Smooth muscle cell (in vitro differentiated cells): Measurements from ENCODE around the gene C3. TPM values are rescaled to one million over a fixed set of nuclear protein-coding genes. Genes with fewer than 3 reads are reported as not detected.

Source experiments
- DNase-seq: peaks from one replicate; lab custom pipeline; 2025; ENCODE audit not compliant: unreplicated experiment; lab: John Stamatoyannopoulos, UW
- H2AFZ ChIP-seq: fragments of 200-600 bp; sonication (generic); 2 replicates; pipeline ENCODE4 v1.6.0; 2016; ENCODE audit warnings: antibody characterized with exemption, low read depth, mild to moderate bottlenecking
- H3F3A ChIP-seq: fragments of 200-600 bp; sonication (generic); 2 replicates; pipeline ENCODE4 v1.6.0; 2017; ENCODE audit warnings: antibody characterized with exemption, low read depth
- H3K27ac ChIP-seq: fragments of 200-600 bp; sonication (generic); 2 replicates; pipeline ENCODE4 v1.5.1; 2016; ENCODE audit warnings: low read depth, mild to moderate bottlenecking
- H3K27me3 ChIP-seq: fragments of 200-600 bp; sonication (generic); 2 replicates; pipeline ENCODE4 v1.6.1; 2016; ENCODE audit warnings: low read depth, mild to moderate bottlenecking
- H3K36me3 ChIP-seq: fragments of 200-600 bp; sonication (generic); 2 replicates; pipeline ENCODE4 v1.5.1; 2016; ENCODE audit warnings: low read depth
- H3K4me1 ChIP-seq: fragments of 200-600 bp; sonication (generic); 2 replicates; pipeline ENCODE4 v1.5.1; 2016; ENCODE audit warnings: low read depth
- H3K4me2 ChIP-seq: fragments of 200-600 bp; sonication (generic); 2 replicates; pipeline ENCODE4 v1.6.0; 2016; ENCODE audit warnings: mild to moderate bottlenecking
- H3K4me3 ChIP-seq: fragments of 200-600 bp; sonication (generic); 2 replicates; pipeline ENCODE4 v1.5.1; 2016; ENCODE audit warnings: mild to moderate bottlenecking
- H3K79me2 ChIP-seq: fragments of 200-600 bp; sonication (generic); 2 replicates; pipeline ENCODE4 v1.6.0; 2016; ENCODE audit warnings: low read depth, mild to moderate bottlenecking
- H3K9ac ChIP-seq: fragments of 200-600 bp; sonication (generic); 2 replicates; pipeline ENCODE4 v1.6.0; 2016; ENCODE audit warnings: low read depth
- H3K9me3 ChIP-seq: fragments of 200-600 bp; sonication (generic); replicated peaks from 2 replicates; pipeline ENCODE4 v1.5.1; 2016; ENCODE audit warnings: low read depth
- H4K20me1 ChIP-seq: fragments of 200-600 bp; sonication (generic); 2 replicates; pipeline ENCODE4 v1.6.0; 2016; ENCODE audit warnings: low read depth
- CTCF ChIP-seq: fragments of 200-600 bp; sonication (generic); IDR thresholded peaks from 2 replicates; pipeline ENCODE4 v1.5.1; 2017; ENCODE audit warnings: borderline replicate concordance, mild to moderate bottlenecking, antibody characterized with exemption; ENCODE audit not compliant: insufficient read depth, poor library complexity, severe bottlenecking
- WGBS: methylation state at CpG from one replicate; pipeline ENCODE4 v1.1.7; 2016; ENCODE audit warnings: low lambda C conversion rate; 5-methylcytosine and 5-hydroxymethylcytosine counted together
- polyA plus RNA-seq: library from polyadenylated mRNA; unstranded; fragments of >200 nt; fragmentation: Nextera tagmentation; extraction: Ambion mirVana; gene quantifications from 2 replicates; pipeline ENCODE4 v1.2.1, GENCODE V29; 2016
- total RNA-seq: library from RNA; depleted of rRNA; stranded (reverse); fragments of >200 nt; gene quantifications from 2 replicates; pipeline ENCODE4 v1.2.3, GENCODE V29; 2014

C3 gene
- total and polyA plus RNA-seq, 2 experiments from 2014 or later, result 6.4 to 25.1 TPM

DNA sequence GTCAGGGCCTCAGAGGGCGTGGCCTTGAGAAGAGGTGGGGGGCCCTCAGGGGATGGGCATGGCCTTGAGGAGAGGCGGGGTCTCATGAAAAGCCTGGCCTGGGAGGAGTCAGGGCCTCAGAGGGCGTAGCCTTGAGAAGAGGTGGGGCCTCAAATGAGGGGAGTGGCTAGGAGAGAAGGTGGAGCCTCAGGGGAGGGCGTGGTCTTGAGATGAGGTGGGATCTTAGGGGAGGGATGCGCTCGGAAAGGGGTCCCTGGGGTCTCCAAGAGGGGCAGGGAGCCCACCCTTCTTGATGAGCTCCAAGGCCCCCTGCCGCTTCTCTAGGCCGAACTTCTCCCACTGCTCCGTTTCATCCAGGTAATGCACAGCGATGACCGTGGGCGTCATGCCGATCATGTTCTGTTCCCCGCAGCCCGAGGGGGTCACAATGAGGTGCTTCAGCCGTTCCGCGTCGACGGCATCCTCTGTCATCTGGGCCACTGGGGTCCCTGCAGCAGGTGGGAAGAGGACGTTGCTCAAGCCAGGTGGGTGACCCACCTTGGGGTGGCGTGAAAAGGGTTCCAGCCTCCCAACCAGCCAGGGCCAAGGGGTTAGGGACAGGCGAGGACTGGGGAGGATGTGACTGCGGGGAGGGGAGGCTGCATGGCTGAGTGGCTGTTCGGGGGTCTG lies 26.2 kb downstream of the C3 start:
- Histone ChIP-seq H2AFZ (no peak overlapping the region), H3K27me3 (no peaks in the 10 kb centered on the region), H3F3A (no peaks in the 10 kb centered on the region), H3K27ac (no peak overlapping the region), H3K4me1 (no peaks in the 10 kb centered on the region), H3K4me3 (no peak overlapping the region), H3K9ac (no peak overlapping the region), H3K4me2 (no peak overlapping the region), H3K79me2 (no peaks in the 10 kb centered on the region), H3K9me3 (no peaks in the 10 kb centered on the region), H4K20me1 (no peaks in the 10 kb centered on the region), H3K36me3 (no peaks in the 10 kb centered on the region)
- DNase-seq, result no peak
- TF ChIP-seq CTCF, result no peak
- WGBS, result 98% methylated on average over 20 of the region's 25 CpGs

- WGBS, result 92% methylated on average over 4 of the region's 7 CpGs
Measured at GRCh38 chr19:6693681-6694080, 26.8 kb downstream of the C3 start.

GRCh38 chr19:6693056-6693471 lies 27.4 kb downstream of the C3 start:
- Histone ChIP-seq H2AFZ (no peak overlapping the region), H3K36me3 (no peaks in the 10 kb centered on the region), H3K79me2 (no peaks in the 10 kb centered on the region), H3K27ac (no peak overlapping the region), H3K9ac (no peak overlapping the region), H3K27me3 (no peaks in the 10 kb centered on the region), H3K9me3 (no peaks in the 10 kb centered on the region), H4K20me1 (no peaks in the 10 kb centered on the region), H3K4me1 (no peaks in the 10 kb centered on the region), H3K4me3 (no peak overlapping the region), H3K4me2 (no peak overlapping the region), H3F3A (no peaks in the 10 kb centered on the region)
- TF ChIP-seq CTCF, result no peak
- 90% methylated on average over 13 of the region's 13 CpGs for WGBS
- DNase-seq, result no peak

More at GRCh38 chr19:6693681-6694080, 26.8 kb downstream of the C3 start:
- no peaks in the 10 kb centered on the region for H3F3A ChIP-seq
- H3K36me3 ChIP-seq, result no peaks in the 10 kb centered on the region
- DNase-seq, result no peak
- H4K20me1 ChIP-seq, result no peaks in the 10 kb centered on the region
- H2AFZ ChIP-seq, result no peak overlapping the region
- TF ChIP-seq CTCF, result no peak
- no peak overlapping the region for H3K4me2 ChIP-seq
- H3K9ac ChIP-seq, result no peak overlapping the region
- H3K4me3 ChIP-seq, result no peak overlapping the region
- H3K9me3 ChIP-seq, result no peaks in the 10 kb centered on the region
- H3K4me1 ChIP-seq, result no peaks in the 10 kb centered on the region
- no peak overlapping the region for H3K27ac ChIP-seq
- H3K79me2 ChIP-seq, result no peaks in the 10 kb centered on the region
- no peaks in the 10 kb centered on the region for H3K27me3 ChIP-seq

GRCh38 chr19:6692027-6692426 lies 28.4 kb downstream of the C3 start:
- H3K4me1 ChIP-seq, result no peaks in the 10 kb centered on the region
- H3K36me3 ChIP-seq, result no peaks in the 10 kb centered on the region
- H3K4me3 ChIP-seq, result no peak overlapping the region
- H2AFZ ChIP-seq, result no peak overlapping the region
- no peaks in the 10 kb centered on the region for H4K20me1 ChIP-seq
- TF ChIP-seq CTCF, result no peak
- H3K27me3 ChIP-seq, result no peaks in the 10 kb centered on the region
- H3F3A ChIP-seq, result no peaks in the 10 kb centered on the region
- no peaks in the 10 kb centered on the region for H3K79me2 ChIP-seq
- H3K9me3 ChIP-seq, result no peaks in the 10 kb centered on the region
- H3K27ac ChIP-seq, result no peak overlapping the region
- H3K4me2 ChIP-seq, result no peak overlapping the region
- WGBS, result 85% methylated on average over 10 of the region's 10 CpGs
- no peak overlapping the region for H3K9ac ChIP-seq
- no peak for DNase-seq
